NCI-H146 treated with DMSO at 0.1 percent for 48 hours (cell line): ENCODE data around the gene PTX4.

Experiments
- DNase-seq: peaks from one replicate; lab custom pipeline; 2025; ENCODE audit not compliant: unreplicated experiment; lab: John Stamatoyannopoulos, UW

Gene PTX4, protein sequence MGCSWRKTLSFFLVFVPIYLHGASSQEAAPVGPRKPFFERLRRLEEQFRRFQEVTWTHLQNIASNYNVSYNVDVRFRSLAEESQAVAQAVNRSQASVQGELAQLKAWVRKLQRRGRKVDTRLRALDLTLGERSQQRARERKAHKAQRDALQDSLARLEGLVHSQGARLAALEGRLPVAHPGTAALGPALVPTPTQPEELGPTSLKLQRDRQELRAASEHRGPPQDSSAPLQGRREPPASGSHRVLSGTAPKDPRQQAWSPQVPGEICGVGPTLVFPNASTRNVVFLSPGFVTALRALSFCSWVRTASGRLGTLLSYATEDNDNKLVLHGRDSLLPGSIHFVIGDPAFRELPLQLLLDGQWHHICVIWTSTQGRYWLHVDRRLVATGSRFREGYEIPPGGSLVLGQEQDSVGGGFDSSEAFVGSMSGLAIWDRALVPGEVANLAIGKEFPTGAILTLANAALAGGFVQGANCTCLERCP

DNA sequence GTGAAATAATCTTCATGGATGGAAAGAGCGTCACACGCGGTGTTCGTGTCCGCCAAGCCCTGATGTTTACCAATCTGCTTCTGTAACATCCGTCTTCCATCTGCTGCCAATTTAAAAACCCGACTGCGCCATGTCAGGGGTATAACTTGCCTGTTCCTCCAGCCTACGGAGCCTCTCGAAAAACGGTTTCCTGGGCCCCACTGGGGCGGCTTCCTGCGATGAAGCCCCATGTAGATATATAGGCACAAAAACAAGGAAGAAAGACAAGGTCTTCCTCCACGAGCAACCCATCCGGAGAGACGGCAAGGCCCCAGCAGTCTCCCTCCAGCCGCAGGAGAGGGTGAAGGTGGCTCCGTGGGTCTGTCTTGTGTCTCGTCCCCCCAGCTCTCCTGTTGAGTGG lies at the start of gene PTX4:
TSS of gene PTX4 (minus strand) at position 326 of the 400 bp plus-strand sequence. CDS start at position 291, 35 bp downstream.
- no peak for DNase-seq

DNA sequence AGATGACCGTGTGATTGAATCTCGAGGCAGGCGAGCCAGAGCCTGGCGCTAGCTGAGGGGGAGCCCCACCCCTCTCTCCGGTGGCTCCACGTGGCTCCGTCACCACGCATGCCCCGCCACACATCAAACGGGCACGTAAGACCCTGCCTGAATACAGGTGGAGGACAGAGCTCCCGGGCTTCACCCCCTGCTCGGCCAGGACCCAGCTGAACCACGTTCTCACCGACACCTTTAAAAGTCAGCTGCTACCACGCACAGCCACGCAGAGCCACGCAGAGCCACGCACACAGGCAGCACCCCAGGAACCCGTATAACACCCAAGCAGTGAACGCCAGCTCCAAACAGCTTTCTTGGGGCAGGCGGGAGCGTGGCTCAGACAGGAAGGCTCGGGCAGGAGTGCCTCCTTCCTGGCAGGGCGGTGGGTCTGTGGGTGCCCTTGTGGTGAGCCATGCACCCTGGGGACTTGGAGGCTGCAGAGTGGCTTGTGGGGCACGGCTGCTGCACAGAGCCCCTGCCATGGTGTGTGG lies 49.1 kb upstream of the PTX4 start:
- no peak for DNase-seq

DNA sequence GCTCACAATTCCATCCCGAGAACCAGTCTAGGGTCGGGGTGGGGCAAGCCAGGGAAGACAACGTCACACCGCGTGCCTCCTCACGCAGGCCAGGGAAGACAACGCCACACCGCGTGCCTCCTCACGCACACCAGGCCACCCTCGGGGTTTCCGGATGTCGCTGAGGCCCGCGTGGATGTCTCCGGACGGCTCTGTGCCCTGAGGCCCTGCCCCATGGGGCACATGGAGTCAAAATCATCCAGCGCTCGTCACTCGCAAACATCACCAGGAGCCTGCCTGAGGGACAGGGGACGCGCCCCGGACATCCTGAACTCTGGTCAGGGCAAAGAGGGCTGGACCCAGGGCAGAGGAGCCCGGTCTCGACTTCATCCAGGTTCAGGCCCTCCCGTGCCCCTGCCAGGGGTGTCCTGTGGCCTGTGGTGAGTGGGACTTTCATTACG lies 48.4 kb upstream of the PTX4 start:
- DNase-seq: no peak

DNA sequence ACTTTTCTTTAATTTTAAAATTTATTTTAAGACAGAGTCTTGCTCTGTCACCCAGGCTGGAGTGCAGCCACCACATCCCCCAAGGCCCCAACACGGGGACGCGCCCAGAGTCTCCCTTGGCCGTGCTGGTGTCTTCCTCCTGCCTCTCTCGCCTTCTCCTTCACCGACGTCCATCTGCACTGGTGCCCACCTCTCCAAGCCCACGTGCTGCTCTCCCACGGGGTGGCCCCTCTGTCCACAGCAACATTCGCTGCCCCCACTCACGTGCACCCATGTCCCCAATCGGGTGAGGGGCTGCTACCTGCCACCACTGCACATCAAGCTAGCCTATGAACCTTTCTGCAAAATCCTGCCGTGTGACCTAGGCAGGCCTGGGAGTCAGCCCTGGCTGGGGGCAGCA lies 47.9 kb upstream of the PTX4 start:
- DNase-seq: no peak

DNA sequence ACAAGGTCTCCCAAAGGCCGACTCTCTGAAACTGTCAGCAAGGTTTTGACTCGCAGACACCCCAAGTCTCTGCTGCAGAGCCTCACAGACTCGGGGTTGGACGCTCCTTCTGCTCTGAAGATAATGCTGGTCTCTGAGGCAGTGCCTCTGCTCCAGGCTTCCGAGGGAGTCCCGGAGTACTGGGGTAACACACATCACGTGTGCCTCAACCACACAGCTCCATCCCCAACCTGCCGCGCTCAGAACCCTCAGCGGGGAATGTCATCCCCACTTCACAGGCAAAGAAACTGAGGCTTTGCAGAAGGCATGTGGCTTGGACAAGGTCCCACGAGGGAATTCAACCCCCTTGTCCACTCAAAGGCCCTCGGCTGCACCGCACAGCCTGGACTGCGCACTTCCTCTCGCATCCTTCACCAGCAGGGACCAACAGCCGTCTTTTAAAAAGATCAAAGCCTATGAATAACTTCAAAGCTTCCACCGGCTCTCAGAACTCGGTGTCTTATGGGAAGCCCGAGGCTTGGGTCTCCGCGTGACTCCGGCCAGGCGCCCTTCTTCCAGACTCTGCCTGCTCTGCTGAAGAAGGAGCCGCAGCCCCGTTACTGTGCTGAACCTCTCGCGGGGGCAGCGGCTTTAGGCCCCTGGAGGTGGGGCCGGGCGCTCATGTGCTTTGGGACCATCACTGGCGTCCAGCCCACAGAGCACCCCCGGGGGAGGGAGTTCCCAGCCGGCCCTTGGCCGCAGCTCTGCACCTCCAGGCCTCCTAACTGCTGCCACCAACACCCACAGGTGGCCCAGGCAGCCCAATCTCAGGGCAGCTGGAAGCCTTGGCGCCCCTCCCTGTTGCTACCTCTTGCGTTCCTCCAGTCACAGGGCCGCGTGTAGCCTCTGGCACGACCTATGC lies 46.9 kb upstream of the PTX4 start:
- no peak for DNase-seq

DNA sequence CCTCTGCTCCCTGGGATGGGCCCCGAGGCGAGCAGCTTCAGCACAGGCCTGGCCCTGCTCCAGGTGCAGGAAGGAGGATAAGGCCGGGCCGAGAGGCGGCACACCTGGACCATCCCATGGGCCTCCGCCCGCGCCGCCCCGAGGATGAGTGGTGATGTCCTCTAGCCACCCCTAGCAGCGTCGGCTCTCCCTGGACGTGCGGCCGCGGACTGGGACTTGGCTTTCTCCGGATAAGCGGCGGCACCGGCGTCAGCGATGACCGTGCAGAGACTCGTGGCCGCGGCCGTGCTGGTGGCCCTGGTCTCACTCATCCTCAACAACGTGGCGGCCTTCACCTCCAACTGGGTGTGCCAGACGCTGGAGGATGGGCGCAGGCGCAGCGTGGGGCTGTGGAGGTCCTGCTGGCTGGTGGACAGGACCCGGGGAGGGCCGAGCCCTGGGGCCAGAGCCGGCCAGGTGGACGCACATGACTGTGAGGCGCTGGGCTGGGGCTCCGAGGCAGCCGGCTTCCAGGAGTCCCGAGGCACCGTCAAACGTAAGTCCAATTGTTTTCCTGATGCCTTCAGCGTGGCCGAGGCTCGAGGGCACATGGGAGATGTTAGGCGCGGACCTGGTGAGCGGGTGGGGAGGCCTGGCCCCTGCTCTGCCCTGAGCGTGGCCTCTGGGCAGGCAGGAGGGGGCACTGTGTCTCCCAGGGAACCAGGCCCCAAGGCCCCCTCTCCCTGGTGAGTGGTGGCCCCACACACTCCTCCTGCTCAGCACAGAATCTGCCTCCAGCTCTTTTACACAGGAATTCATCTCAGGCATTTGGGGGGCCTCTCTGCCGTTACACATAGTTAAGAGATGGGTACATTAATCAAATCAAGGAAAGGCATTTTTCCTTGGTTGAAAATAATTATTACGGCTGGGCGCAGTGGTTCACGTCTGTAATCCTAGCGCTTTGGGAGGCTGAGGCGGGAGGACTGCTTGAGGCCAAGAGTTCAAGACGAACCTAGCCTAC lies 45.6 kb upstream of the PTX4 start:
- DNase-seq: no peak

DNA sequence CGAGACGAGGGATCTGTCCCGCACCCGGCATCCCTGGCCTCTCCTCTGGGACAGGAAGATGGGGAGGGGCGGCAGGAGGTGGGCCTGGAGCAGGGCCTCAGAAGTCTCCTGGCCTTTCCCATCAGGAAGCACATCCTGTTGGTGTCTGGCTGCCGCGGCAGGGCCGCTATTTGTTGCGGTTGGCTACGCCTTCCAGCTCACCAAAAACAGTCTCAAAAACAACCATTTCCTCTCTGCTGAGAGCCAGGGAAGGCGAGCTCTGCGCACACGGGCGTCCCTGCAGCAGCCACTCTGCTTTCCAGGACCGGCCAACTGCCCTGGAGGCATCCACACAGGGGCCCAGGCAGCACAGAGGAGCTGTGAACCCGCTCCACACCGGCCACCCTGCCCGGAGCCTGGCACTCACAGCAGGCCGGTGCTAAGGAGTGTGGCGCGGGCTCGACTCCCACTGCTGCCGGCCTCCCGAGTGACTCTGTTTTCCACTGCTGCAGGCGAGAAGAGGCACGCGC lies 44.8 kb upstream of the PTX4 start, which contains the start of gene TMEM204:
TSS of gene TMEM204 (plus strand) at position 224 of the 509 bp plus-strand sequence. CDS start 610 bp downstream, outside the sequence.
- DNase-seq: no peak

DNA sequence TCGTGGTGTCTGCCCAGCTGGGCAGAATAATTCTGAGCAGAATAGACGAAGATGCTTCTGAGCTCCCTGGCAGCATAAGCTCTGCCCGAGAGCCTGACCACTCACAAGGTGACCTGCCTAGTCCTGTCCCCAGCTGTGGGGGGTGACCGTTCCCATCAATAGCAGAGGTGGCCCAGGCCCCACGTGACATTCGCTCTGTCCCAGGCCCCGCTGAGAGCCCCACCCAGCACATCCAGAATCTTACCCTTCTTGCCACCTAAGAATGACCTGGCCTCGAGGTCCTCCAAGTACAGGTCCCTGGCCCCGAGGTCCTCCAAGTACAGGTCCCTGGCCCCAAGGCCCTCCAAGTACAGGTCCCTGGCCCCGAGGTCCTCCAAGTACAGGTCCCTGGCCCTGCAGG lies 44.0 kb upstream of the PTX4 start:
- DNase-seq: no peak

DNA sequence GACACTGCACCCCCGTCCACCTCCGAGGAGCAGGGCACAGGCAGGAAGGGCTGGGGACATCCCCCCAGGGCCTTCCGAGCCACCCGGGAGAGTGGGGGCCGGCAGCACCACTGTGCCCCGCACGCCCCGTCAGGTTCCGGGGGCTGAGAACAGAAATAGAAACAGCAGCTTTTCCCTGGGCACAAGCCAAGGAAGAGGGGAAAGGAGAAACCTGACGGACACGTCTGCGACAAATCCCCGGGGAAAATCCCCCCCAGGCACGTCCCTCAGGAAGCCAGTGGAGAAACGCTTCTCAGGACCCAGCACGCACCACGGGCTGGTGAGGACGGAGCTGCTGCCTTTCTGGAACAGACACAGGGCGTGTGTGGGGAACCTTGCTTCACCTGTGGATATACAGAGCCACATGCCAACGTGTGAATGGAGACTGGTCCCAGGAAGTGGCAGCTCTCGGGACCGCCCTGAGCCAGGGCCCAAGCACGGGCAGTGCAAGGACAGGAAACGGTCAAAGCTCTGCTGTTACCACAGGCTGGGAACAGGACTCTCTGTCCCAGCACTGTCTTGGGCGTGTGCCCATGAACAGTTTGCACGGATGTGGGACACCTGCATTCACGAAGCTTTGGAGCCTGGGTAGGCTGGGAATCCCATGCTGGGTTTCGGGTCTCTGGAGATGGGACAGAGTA lies 43.5 kb upstream of the PTX4 start:
- DNase-seq: no peak

DNA sequence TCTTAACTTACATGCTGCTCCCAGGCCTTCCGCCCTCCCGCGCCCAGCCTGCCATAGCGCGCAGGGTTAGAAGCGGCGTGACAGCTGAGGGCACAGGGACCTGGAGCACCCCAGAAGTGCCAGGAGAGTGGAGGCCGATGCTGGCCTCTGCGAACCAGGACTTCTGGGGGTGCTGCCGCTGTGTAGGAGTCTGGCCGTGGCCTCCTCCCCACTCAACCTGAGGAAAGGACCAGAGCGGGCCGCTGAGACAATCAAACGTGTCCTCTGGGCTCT lies 42.8 kb upstream of the PTX4 start:
- no peak for DNase-seq

DNA sequence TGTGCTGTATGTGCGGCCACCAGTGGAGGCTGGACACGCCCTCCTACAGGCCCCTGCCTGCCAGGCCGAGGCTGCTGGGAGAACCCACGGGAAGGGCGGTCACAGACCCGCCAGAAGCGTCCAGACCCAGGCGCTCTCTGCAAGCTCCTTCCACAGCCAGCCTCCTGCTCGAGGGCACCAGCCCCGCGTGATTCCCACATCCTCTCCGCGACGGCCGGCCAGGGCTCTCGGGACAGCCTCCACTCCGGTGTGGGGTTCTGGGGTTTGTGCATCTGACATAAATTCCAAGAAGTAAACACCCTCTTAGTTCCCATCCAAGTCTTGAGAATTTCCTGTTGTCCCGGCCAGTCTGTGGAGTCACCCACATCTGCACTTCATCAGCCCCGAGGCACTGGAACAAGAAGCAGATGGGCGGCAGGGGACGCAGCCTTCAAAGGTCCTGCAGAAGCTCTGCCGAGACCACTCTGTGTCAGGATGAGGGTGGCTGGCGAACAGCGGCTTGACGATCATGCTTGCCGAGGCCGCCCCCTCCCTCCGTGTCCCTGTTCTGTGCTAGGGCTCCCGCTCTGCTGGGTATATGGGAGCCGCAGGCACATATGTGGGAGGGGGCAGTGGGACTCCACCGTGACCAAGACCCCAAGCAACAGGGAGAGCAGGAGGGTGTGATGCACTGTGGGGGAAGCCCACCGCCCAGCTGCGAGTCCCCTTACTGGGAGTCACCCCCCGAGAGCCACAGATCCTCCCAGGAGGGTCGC lies 42.3 kb upstream of the PTX4 start:
- no peak for DNase-seq

DNA sequence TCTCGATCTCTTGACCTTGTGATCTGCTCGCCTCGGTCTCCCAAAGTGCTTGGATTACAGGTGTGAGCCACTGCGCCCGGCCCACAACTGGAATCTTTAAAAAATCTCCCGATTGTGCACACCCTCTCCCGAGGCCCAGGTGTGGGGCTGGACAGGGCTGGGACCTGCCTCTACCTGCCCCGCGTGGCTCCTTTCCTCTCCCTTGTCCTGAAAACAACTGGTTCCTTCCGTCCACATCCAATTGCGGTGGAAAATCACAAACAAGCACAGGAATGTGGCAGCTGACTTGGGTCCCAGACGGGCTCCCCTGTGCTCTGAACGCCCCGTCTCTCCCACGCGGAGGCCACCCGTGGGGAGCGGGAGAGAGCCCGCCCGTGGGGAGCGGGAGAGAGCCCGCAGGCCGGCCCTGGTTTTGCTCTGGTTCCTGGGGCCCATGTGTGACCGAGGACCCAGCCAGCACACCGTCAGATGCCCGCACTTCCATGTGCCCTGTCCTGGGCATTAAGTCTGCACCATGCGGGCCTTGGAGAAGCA lies 41.7 kb upstream of the PTX4 start:
- DNase-seq: no peak

DNA sequence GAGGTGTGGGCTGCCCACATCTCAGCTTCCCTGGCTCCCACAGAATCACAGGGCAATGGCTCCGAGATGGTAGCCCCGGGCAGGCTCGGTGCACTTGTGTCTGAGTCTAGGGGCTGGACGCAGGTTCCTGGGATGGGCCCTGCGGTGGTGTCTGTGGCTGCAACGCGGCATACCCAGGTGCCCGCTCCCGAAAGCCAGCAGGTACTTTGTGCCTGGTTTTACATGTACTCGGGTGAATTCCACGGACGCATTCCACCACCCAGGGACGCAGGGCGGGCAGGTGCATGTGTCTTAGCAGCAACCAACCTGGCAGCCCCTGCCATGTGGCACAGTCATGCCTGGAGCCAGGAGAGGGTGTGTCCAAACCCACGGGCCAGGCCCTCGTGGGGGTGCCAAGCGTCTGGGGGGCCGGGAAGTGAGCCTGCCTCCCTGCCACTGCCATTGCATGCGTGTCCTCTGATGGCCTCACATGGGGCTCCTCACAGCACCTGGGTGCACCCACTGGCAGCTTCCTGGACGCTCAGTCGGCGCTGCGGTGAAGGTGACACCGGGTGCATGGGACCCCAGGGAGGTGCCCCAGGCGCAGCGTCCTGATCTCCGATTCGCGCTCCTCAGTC lies 40.3 kb upstream of the PTX4 start:
- no peak for DNase-seq

DNA sequence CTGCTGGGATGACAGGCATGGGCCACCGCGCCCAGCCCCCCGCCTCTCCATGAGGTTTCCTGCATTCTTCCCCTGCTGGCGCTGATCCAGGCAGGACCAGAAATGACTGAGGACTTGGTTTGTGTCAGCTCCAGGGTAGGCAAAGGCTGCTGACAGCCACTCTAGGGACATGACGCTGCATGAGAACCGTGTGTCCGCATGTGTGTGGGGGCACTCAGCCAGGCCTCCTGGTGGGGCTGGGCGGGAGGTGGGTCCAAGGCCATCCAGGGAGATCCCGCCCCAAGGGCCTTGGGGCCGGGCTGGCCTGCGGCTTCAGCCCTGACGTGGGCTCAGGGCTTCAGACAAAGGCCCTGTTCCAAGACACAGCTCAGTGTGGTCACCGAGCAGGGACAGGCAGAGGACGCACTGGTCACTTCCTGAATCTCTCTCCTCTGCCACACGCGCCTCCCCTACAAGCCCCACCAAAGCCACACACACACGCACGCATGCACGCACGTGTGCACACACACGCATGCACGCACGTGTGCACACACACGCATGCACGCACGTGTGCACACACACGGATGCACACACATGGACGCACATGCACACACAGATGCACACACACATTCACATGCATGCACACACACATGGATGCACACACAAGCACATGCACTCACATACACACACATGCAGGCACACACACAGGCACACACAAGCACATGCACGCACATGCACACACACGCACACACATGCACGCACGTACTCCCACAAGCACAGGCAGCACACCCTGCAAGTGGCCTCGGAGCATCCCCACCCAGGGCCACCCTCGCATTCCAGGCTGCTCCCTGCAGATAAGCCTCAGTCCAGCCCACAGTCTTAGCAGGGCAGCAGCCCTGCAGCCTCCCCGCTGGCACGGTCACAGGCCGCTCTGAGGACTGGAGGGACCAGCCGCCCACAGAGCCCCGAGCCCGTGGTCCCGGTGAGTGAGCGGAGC lies 39.4 kb upstream of the PTX4 start:
- DNase-seq: no peak

DNA sequence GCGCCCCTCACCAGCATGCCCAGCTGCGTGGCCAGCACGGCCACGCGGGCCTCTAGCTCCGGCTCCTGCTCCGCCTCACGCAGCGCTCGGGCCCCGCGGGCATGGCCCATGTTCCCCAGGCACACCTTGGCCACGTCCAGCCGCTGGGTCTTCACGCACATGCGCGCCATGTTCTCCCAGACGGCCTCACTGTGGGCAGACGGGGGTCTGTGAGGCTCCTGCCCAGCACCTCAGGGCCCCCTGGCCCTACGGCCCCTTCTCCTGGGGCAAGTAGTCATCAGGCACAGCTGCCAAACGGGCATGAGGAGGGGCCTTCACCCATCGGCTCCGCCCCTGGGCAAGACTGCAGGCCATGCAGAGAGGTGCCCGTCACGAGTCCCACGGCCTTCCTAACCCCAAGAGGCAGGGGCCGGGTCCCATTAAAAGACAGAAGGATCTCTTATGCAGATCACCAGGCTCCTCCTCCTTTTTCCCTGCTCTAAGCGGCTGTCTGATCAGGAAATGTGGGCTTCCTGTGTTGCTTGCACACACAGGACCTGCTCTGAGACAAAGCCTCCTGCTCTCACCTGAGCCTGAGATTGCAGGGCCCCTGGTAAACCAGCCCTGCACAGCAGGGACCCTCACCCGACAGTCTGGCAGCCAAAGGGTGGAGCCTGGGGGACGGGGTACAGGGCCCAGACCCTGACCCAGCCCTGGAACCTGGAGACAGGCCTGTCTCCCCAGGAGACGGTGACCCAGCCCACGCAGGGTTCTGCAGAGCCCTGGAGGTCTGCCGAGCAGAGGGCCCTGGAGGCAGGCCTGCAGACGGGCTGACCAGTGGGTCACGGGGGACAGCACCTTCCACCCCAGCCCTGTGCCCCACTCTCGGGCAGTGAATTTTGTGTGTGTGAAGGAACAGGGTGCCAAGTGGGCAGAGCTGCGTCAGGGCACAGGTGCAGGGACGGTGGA lies 38.1 kb upstream of the PTX4 start:
- no peak for DNase-seq
